PC-3 (cell line): ENCODE data around the gene TIMP4. TPM values are rescaled to one million over a fixed set of nuclear protein-coding genes. Genes with fewer than 3 reads are reported as not detected.

Source experiments
- ATAC-seq: fragments of 200-7000 bp; cut with Tn5 transposase; 2 replicates; pipeline ENCODE4 v1.9.1; 2020; ENCODE audit warnings: mild to moderate bottlenecking, moderate library complexity
- BruUV-seq: library from RNA; stranded (reverse); fragments of 400-500 nt; replicated peaks from 2 replicates; lab custom pipeline; 2021; lab: Mats Ljungman, UMichigan
- CTCF ChIA-PET: fragments of 300-600 bp; sonication (Branson Sonifier 250); formaldehyde crosslinking; loops from one replicate; lab custom pipeline; 2022; ENCODE audit warnings: antibody characterized with exemption; lab: Charles Lee
- POLR2A ChIA-PET: fragments of 300-600 bp; sonication (Branson Sonifier 250); formaldehyde crosslinking; loops from one replicate; lab custom pipeline; 2022; ENCODE audit warnings: antibody characterized with exemption; ENCODE audit not compliant: unreplicated experiment; lab: Charles Lee
- DNase-seq: peaks from one replicate; pipeline ENCODE4 v3.0.0-alpha.2; 2015
- H2AFZ ChIP-seq: fragments of 300-600 bp; sonication (generic); 2 replicates; pipeline ENCODE4 v1.6.0; 2016; ENCODE audit warnings: antibody characterized with exemption, low read length
- H3F3A ChIP-seq: fragments of 300-600 bp; sonication (generic); one replicate; pipeline ENCODE4 v1.6.0; 2017; ENCODE audit warnings: antibody characterized with exemption, low read length, control low read depth, mild to moderate bottlenecking; ENCODE audit not compliant: unreplicated experiment
- H3K27ac ChIP-seq: fragments of 300-600 bp; sonication (generic); 2 replicates; pipeline ENCODE4 v1.5.1; 2016; ENCODE audit warnings: mild to moderate bottlenecking, low read length
- H3K27me3 ChIP-seq: fragments of 300-600 bp; sonication (generic); 2 replicates; pipeline ENCODE4 v1.6.1; 2016; ENCODE audit warnings: low read length, mixed read lengths
- H3K36me3 ChIP-seq: fragments of 300-600 bp; sonication (generic); 2 replicates; pipeline ENCODE4 v1.6.1; 2016; ENCODE audit warnings: low read depth, mixed run types, low read length, mixed read lengths
- H3K4me1 ChIP-seq: fragments of 300-600 bp; sonication (generic); 2 replicates; pipeline ENCODE4 v1.5.1; 2016; ENCODE audit warnings: low read length; ENCODE audit not compliant: insufficient read depth
- H3K4me2 ChIP-seq: fragments of 300-600 bp; sonication (generic); 2 replicates; pipeline ENCODE4 v1.6.0; 2016; ENCODE audit warnings: low read length
- H3K4me3 ChIP-seq: fragments of 300-600 bp; sonication (generic); 2 replicates; pipeline ENCODE4 v1.5.1; 2016; ENCODE audit warnings: mild to moderate bottlenecking, low read length, mixed read lengths
- H3K79me2 ChIP-seq: fragments of 300-600 bp; sonication (generic); 2 replicates; pipeline ENCODE4 v1.6.1; 2017; ENCODE audit warnings: low read length, mixed read lengths
- H3K9ac ChIP-seq: fragments of 300-600 bp; sonication (generic); 2 replicates; pipeline ENCODE4 v1.6.0; 2016; ENCODE audit warnings: mild to moderate bottlenecking, low read length
- H3K9me2 ChIP-seq: fragments of 300-600 bp; sonication (generic); replicated peaks from 2 replicates; pipeline ENCODE4 v1.6.1; 2016; ENCODE audit warnings: mixed run types, low read length, mixed read lengths
- H3K9me3 ChIP-seq: fragments of 300-600 bp; sonication (generic); 2 replicates; pipeline ENCODE4 v1.6.1; 2016; ENCODE audit warnings: low read length, mixed read lengths
- H4K20me1 ChIP-seq: fragments of 300-600 bp; sonication (generic); 2 replicates; pipeline ENCODE4 v1.6.1; 2016; ENCODE audit warnings: low read length, mixed read lengths
- EZH2 ChIP-seq: fragments of 300-600 bp; sonication (generic); IDR thresholded peaks from one replicate; pipeline ENCODE4 v1.6.1; 2017; ENCODE audit warnings: antibody characterized with exemption, mild to moderate bottlenecking, low read length; ENCODE audit not compliant: unreplicated experiment
- EZH2phosphoT487 ChIP-seq: fragments of 300-600 bp; sonication (generic); IDR thresholded peaks from 2 replicates; pipeline ENCODE4 v1.6.1; 2018; ENCODE audit warnings: mild to moderate bottlenecking, antibody characterized with exemption, low read length, borderline replicate concordance
- intact Hi-C: fragments of 100-400 bp; cut with micrococcal nuclease; formaldehyde crosslinking; loops from 2 replicates; pipeline ENCODE4 v1.9.0; 2023
- total RNA-seq: library from RNA; depleted of rRNA; stranded (reverse); fragments of >200 nt; gene quantifications from 2 replicates; pipeline ENCODE4 v1.2.3, GENCODE V29; 2014
- TF ChIP-seq, protein P1 (sequence below): fragments of 300-600 bp; sonication (generic); conservative IDR thresholded peaks from 2 replicates; pipeline ENCODE4 v1.5.1; 2017; ENCODE audit warnings: antibody characterized with exemption, low read depth, mild to moderate bottlenecking, low read length

TIMP4 gene
- total RNA-seq, 1 experiment from 2014 or later: 7.3 TPM

GRCh38 chr3:12143949-12144504, 14.7 kb downstream of the TIMP4 start:
- H3K36me3 ChIP-seq: no peaks in the 10 kb centered on the region
- H3K4me3 ChIP-seq: no peak overlapping the region
- no peaks in the 10 kb centered on the region for H3F3A ChIP-seq
- H4K20me1 ChIP-seq: no peaks in the 10 kb centered on the region
- TF ChIP-seq, protein P1, sequence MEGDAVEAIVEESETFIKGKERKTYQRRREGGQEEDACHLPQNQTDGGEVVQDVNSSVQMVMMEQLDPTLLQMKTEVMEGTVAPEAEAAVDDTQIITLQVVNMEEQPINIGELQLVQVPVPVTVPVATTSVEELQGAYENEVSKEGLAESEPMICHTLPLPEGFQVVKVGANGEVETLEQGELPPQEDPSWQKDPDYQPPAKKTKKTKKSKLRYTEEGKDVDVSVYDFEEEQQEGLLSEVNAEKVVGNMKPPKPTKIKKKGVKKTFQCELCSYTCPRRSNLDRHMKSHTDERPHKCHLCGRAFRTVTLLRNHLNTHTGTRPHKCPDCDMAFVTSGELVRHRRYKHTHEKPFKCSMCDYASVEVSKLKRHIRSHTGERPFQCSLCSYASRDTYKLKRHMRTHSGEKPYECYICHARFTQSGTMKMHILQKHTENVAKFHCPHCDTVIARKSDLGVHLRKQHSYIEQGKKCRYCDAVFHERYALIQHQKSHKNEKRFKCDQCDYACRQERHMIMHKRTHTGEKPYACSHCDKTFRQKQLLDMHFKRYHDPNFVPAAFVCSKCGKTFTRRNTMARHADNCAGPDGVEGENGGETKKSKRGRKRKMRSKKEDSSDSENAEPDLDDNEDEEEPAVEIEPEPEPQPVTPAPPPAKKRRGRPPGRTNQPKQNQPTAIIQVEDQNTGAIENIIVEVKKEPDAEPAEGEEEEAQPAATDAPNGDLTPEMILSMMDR: no peak
- TF ChIP-seq EZH2: no peak
- TF ChIP-seq EZH2phosphoT487: no peak
- H2AFZ ChIP-seq: no peak overlapping the region
- no peak overlapping the region for H3K27ac ChIP-seq
- H3K9me3 ChIP-seq: no peaks in the 10 kb centered on the region
- ChIA-PET CTCF (no interaction called here), POLR2A (no interaction called here)
- no peaks in the 10 kb centered on the region for H3K27me3 ChIP-seq
- no peak overlapping the region for H3K4me2 ChIP-seq
- H3K9me2 ChIP-seq: no peaks in the 10 kb centered on the region
- no peak for ATAC-seq
- H3K79me2 ChIP-seq: no peaks in the 10 kb centered on the region
- BruUV-seq: no TSS peak
- no peak overlapping the region for H3K9ac ChIP-seq
- no peak for DNase-seq
- intact Hi-C loops: no loop called here
- H3K4me1 ChIP-seq: peaks cover 8% of the 10 kb centered on the region

DNA sequence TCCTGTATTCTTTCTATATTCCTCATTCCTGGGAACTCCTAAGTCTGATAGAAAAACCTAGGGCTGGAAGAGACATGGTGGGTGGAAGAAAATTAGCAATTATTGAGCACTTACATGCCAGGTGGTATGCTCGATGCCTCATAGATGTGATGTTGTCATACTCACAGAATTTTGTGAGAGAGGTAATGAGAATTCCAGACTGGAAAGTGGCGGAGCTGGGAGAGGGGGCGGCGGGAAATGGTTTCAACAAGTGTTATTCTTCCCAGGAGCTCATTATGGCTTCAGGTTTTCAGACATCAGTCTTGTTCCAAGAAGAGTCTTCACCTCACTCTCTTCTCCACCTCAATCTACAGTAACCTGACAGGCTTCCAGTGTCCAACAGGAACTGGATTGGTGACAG, 16.2 kb downstream of the TIMP4 start:
- Histone ChIP-seq H3K79me2 (no peaks in the 10 kb centered on the region), H3K9ac (no peak overlapping the region), H3K27me3 (no peaks in the 10 kb centered on the region), H4K20me1 (no peaks in the 10 kb centered on the region), H3K9me3 (no peaks in the 10 kb centered on the region), H3K36me3 (no peaks in the 10 kb centered on the region), H3K4me1 (peaks cover 17% of the 10 kb centered on the region), H3F3A (no peaks in the 10 kb centered on the region), H3K27ac (no peak overlapping the region), H2AFZ (no peak overlapping the region), H3K9me2 (no peaks in the 10 kb centered on the region), H3K4me3 (no peak overlapping the region), H3K4me2 (no peak overlapping the region)
- TF ChIP-seq, protein P1: no peak
- no peak for TF ChIP-seq EZH2phosphoT487
- DNase-seq: no peak
- intact Hi-C loops: no loop called here
- POLR2A ChIA-PET: no interaction called here
- no peak for ATAC-seq
- CTCF ChIA-PET: interaction anchor here (0.6 kb wide), 1 partner anchor 415 kb away, joined by 4 read pairs; no protein-coding TSS in a partner anchor
- BruUV-seq: no TSS peak

DNA sequence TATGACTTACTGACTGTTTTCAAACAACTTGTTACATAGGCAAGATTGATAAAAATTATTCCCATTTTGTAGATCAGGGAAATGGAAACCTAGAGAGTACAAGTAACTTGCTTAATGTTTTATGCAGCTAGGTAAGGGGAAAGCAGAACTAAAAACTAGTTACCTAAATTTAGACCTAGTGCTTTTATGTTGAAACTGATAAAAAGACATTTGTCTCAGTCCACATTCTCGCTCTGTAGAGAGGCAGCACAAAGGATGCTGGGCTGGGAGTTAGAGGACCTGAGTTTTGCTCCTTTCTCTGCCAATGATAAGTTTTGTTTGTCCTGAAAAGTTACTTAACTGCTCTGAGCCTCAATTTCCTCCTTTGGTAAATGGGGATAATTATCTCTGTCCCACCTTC, 17.4 kb downstream of the TIMP4 start:
- Histone ChIP-seq H3K4me1 (peaks cover 17% of the 10 kb centered on the region), H2AFZ (no peak overlapping the region), H3K9me3 (no peaks in the 10 kb centered on the region), H3K9ac (no peak overlapping the region), H3K79me2 (no peaks in the 10 kb centered on the region), H4K20me1 (no peaks in the 10 kb centered on the region), H3K27me3 (no peaks in the 10 kb centered on the region), H3F3A (no peaks in the 10 kb centered on the region), H3K36me3 (no peaks in the 10 kb centered on the region), H3K27ac (no peak overlapping the region), H3K9me2 (no peaks in the 10 kb centered on the region), H3K4me3 (no peak overlapping the region), H3K4me2 (no peak overlapping the region)
- ChIA-PET POLR2A (no interaction called here), CTCF (no interaction called here)
- BruUV-seq: no TSS peak
- intact Hi-C loops: no loop called here
- ATAC-seq (no peak), DNase-seq (no peak)
- TF ChIP-seq EZH2 (no peak), EZH2phosphoT487 (no peak)
- TF ChIP-seq, protein P1: no peak
